Trophoblast cell (in vitro differentiated cells and primary cell): ENCODE measurements around the gene KAT5. TPM values are rescaled to one million over a fixed set of nuclear protein-coding genes. Genes with fewer than 3 reads are reported as not detected.

Experiments
- DNase-seq, 2 donors: peaks; one replicate each; pipeline ENCODE4 v3.0.0-alpha.2; 2016
- H2AFZ ChIP-seq: 2 replicates; pipeline ENCODE4 v1.6.1; 2013; ENCODE audit warnings: low read length, moderate library complexity, mild to moderate bottlenecking; ENCODE audit not compliant: insufficient read depth, poor library complexity
- H2AK5ac ChIP-seq: 2 replicates; pipeline ENCODE4 v1.6.1; 2013; ENCODE audit warnings: mild to moderate bottlenecking, low read length
- H2BK120ac ChIP-seq: 2 replicates; pipeline ENCODE4 v1.6.1; 2013; ENCODE audit warnings: low read length, mild to moderate bottlenecking, moderate library complexity; ENCODE audit not compliant: insufficient read depth, poor library complexity
- H2BK12ac ChIP-seq: 2 replicates; pipeline ENCODE4 v1.6.1; 2013; ENCODE audit warnings: mild to moderate bottlenecking, low read length, moderate library complexity
- H2BK5ac ChIP-seq: 2 replicates; pipeline ENCODE4 v1.6.1; 2013; ENCODE audit warnings: low read length, low read depth, moderate library complexity, mild to moderate bottlenecking; ENCODE audit not compliant: poor library complexity
- H3K14ac ChIP-seq: 2 replicates; pipeline ENCODE4 v1.6.1; 2013; ENCODE audit warnings: mild to moderate bottlenecking, low read length
- H3K18ac ChIP-seq: 2 replicates; pipeline ENCODE4 v1.6.1; 2013; ENCODE audit warnings: mild to moderate bottlenecking, low read length
- H3K23ac ChIP-seq: 2 replicates; pipeline ENCODE4 v1.6.1; 2013; ENCODE audit warnings: low read length
- H3K27ac ChIP-seq: 2 replicates; pipeline ENCODE4 v1.5.1; 2013; ENCODE audit warnings: low read depth, mild to moderate bottlenecking, inconsistent platforms, low read length, moderate library complexity
- H3K27me3 ChIP-seq: 2 replicates; pipeline ENCODE4 v1.6.1; 2013; ENCODE audit warnings: inconsistent platforms, mild to moderate bottlenecking, low read length, moderate library complexity; ENCODE audit not compliant: insufficient read depth
- H3K36me3 ChIP-seq, 2 experiments: 1 replicate in 1 of 2; 2 replicates in 1 of 2; pipeline ENCODE4 v1.6.1; 2013; ENCODE audit warnings: low read length in 2 of 2, mild to moderate bottlenecking in 2 of 2, moderate library complexity in 1 of 2; ENCODE audit not compliant: insufficient read depth in 2 of 2, control insufficient read depth in 1 of 2
- H3K4ac ChIP-seq: 2 replicates; pipeline ENCODE4 v1.6.1; 2013; ENCODE audit warnings: low read depth, mild to moderate bottlenecking, low read length, moderate library complexity
- H3K4me1 ChIP-seq, 2 experiments: 1 replicate in 1 of 2; 2 replicates in 1 of 2; pipeline ENCODE4 v1.6.1; 2013; ENCODE audit warnings: low read length in 2 of 2, mild to moderate bottlenecking in 2 of 2, moderate library complexity in 1 of 2; ENCODE audit not compliant: insufficient read depth in 2 of 2, control insufficient read depth in 1 of 2
- H3K4me2 ChIP-seq: 2 replicates; pipeline ENCODE4 v1.6.1; 2013; ENCODE audit warnings: inconsistent platforms, mild to moderate bottlenecking, low read length, moderate library complexity
- H3K4me3 ChIP-seq: 2 replicates; pipeline ENCODE4 v1.5.1; 2013; ENCODE audit warnings: mild to moderate bottlenecking, low read depth, low read length, inconsistent platforms
- H3K79me1 ChIP-seq: one replicate; pipeline ENCODE4 v1.6.1; 2013; ENCODE audit warnings: low read length
- H3K79me2 ChIP-seq: 2 replicates; pipeline ENCODE4 v1.6.1; 2013; ENCODE audit warnings: low read length, mild to moderate bottlenecking; ENCODE audit not compliant: control insufficient read depth, insufficient read depth, poor library complexity
- H3K9ac ChIP-seq: 2 replicates; pipeline ENCODE4 v1.6.1; 2013; ENCODE audit warnings: mild to moderate bottlenecking, low read length
- H3K9me3 ChIP-seq: 2 replicates; pipeline ENCODE4 v1.6.1; 2013; ENCODE audit warnings: low read depth, mild to moderate bottlenecking, control low read depth, inconsistent platforms, low read length; ENCODE audit not compliant: insufficient read depth
- H4K12ac ChIP-seq: 2 replicates; pipeline ENCODE4 v1.6.1; 2013; ENCODE audit warnings: low read depth, mild to moderate bottlenecking, low read length, moderate library complexity
- H4K8ac ChIP-seq: 2 replicates; pipeline ENCODE4 v1.6.1; 2013; ENCODE audit warnings: low read depth, mild to moderate bottlenecking, low read length, moderate library complexity
- H4K91ac ChIP-seq: one replicate; pipeline ENCODE4 v1.6.1; 2013; ENCODE audit warnings: low read depth, mild to moderate bottlenecking, low read length, moderate library complexity
- WGBS: extraction: QIAGEN DNeasy Blood & Tissue Kit; methylation state at CpG from one replicate; pipeline ENCODE4 v1.1.7; 2013; ENCODE audit warnings: missing lambda C conversion rate; ENCODE audit not compliant: insufficient read length, insufficient coverage; ENCODE audit errors: extremely low coverage; 5-methylcytosine and 5-hydroxymethylcytosine counted together
- polyA plus RNA-seq: library from polyadenylated mRNA; stranded (reverse); fragments of 200-250 nt; gene quantifications from 2 replicates; pipeline ENCODE4 v1.2.3, GENCODE V29; 2013

The KAT5 gene
- 26.9 and 28.6 TPM in 2 replicates for polyA plus RNA-seq

- H2AK5ac ChIP-seq, result peak within 1 kb of the TSS; percentile 11
- peak within 1 kb of the TSS; percentile 88 for H3K4me3 ChIP-seq
- peak within 1 kb of the TSS; percentile 93 for H2BK120ac ChIP-seq
- H2BK5ac ChIP-seq, result peak within 1 kb of the TSS; percentile 90
- WGBS, result no CpG with 5 or more reads among the region's 65 CpGs
- H2BK12ac ChIP-seq, result peak within 1 kb of the TSS; percentile 61
- peak within 1 kb of the TSS; percentile 63 for H3K4ac ChIP-seq
- peak within 1 kb of the TSS; percentile 96 for H4K91ac ChIP-seq
- peak within 1 kb of the TSS; percentile 84 for H3K4me2 ChIP-seq
- H3K79me1 ChIP-seq, result peaks cover 13% of the 10 kb centered on the region
- peaks cover 1% of the 10 kb centered on the region for H3K9me3 ChIP-seq
- H3K27ac ChIP-seq, result peak within 1 kb of the TSS; percentile 95
- peak within 1 kb of the TSS; percentile 96 for H4K8ac ChIP-seq
- peaks cover 9 to 10% of the 10 kb centered on the region in 2 experiments for H3K4me1 ChIP-seq
- peak within 1 kb of the TSS; percentile 89 for H3K14ac ChIP-seq
- H3K23ac ChIP-seq, result no peak within 1 kb of the TSS
- peak; percentile 98 to 99 for DNase-seq
- H3K9ac ChIP-seq, result peak within 1 kb of the TSS; percentile 91
- peak within 1 kb of the TSS; percentile 83 for H3K18ac ChIP-seq
- peaks cover 33 to 34% of the 10 kb centered on the region in 2 experiments for H3K36me3 ChIP-seq
- H3K79me2 ChIP-seq, result peaks cover 4% of the 10 kb centered on the region
- H3K27me3 ChIP-seq, result no peaks in the 10 kb centered on the region
- H2AFZ ChIP-seq, result peak within 1 kb of the TSS; percentile 94
- H4K12ac ChIP-seq, result peak within 1 kb of the TSS; percentile 90
Observed at GRCh38 chr11:65711785-65712632, at the start of gene KAT5. KAT5 (plus strand) TSS chr11:65712252; CDS start chr11:65712268, 16 bp downstream.

- Histone ChIP-seq H3K9ac (peak within 1 kb of the TSS; percentile 93), H3K4me1 (peaks cover 5 to 9% of the 10 kb centered on the region in 2 experiments), H4K8ac (peak within 1 kb of the TSS; percentile 94), H3K27me3 (no peaks in the 10 kb centered on the region), H3K79me1 (peaks cover 15% of the 10 kb centered on the region), H2BK5ac (peak within 1 kb of the TSS; percentile 85), H2AFZ (peak within 1 kb of the TSS; percentile 89), H3K18ac (peak within 1 kb of the TSS; percentile 88), H3K4me3 (peak within 1 kb of the TSS; percentile 96), H2AK5ac (peak within 1 kb of the TSS; percentile 56), H3K14ac (peak within 1 kb of the TSS; percentile 86), H3K23ac (no peak within 1 kb of the TSS), H2BK120ac (peak within 1 kb of the TSS; percentile 82), H3K4me2 (peak within 1 kb of the TSS; percentile 62), H3K27ac (peak within 1 kb of the TSS; percentile 81), H4K12ac (peak within 1 kb of the TSS; percentile 92), H3K79me2 (peaks cover 14% of the 10 kb centered on the region), H3K4ac (peak within 1 kb of the TSS; percentile 77), H3K9me3 (no peaks in the 10 kb centered on the region), H2BK12ac (peak within 1 kb of the TSS; percentile 51), H3K36me3 (peaks cover 25 to 34% of the 10 kb centered on the region in 2 experiments), H4K91ac (peak within 1 kb of the TSS; percentile 81)
- peak; percentile 87 to 94 for DNase-seq
- no CpG with 5 or more reads among the region's 91 CpGs for WGBS
Observed at GRCh38 chr11:65662799-65663638, 49.0 kb upstream of the KAT5 start, which contains the start of gene RELA. RELA (minus strand) TSS chr11:65662916; CDS start chr11:65662832, 84 bp downstream.

GRCh38 chr11:65663639-65664200, 48.3 kb upstream of the KAT5 start:
- H2AFZ ChIP-seq, result peak overlapping the region; percentile 89

More at GRCh38 chr11:65663639-65664200, 48.3 kb upstream of the KAT5 start:
- Histone ChIP-seq H3K27ac (peak overlapping the region; percentile 81), H3K9me3 (no peaks in the 10 kb centered on the region), H3K36me3 (peaks cover 18 to 27% of the 10 kb centered on the region in 2 experiments), H3K18ac (peak overlapping the region; percentile 55), H2AK5ac (peak overlapping the region; percentile 56), H2BK120ac (peak overlapping the region; percentile 82), H3K14ac (peak overlapping the region; percentile 84), H3K79me1 (peaks cover 15% of the 10 kb centered on the region), H2BK12ac (no peak overlapping the region), H3K79me2 (peaks cover 14% of the 10 kb centered on the region), H3K9ac (peak overlapping the region; percentile 93), H4K8ac (peak overlapping the region; percentile 94), H2BK5ac (peak overlapping the region; percentile 73), H4K91ac (peak overlapping the region; percentile 81), H3K27me3 (no peaks in the 10 kb centered on the region), H3K23ac (no peak overlapping the region), H3K4me3 (peak overlapping the region; percentile 96), H3K4me1 (peaks cover 5 to 9% of the 10 kb centered on the region in 2 experiments), H4K12ac (peak overlapping the region; percentile 92), H3K4me2 (peak overlapping the region; percentile 62), H3K4ac (peak overlapping the region; percentile 69)
- DNase-seq, result peak in 1 of 2 donors; percentile 50
- WGBS, result no CpG with 5 or more reads among the region's 15 CpGs
